OCI-LY7 (cell line): ENCODE measurements around the gene ENOX1. TPM values are rescaled to one million over a fixed set of nuclear protein-coding genes. Genes with fewer than 3 reads are reported as not detected.

ENCODE experiments used
- BruUV-seq: library from RNA; stranded (reverse); fragments of 400-500 nt; replicated peaks from 2 replicates; lab custom pipeline; 2021; lab: Mats Ljungman, UMichigan
- CTCF ChIA-PET: fragments of 300-600 bp; sonication (Branson Sonifier 250); formaldehyde crosslinking; loops from one replicate; lab custom pipeline; 2022; ENCODE audit warnings: antibody characterized with exemption; ENCODE audit not compliant: unreplicated experiment; lab: Charles Lee
- POLR2A ChIA-PET: fragments of 300-600 bp; sonication (Branson Sonifier 250); formaldehyde crosslinking; loops from one replicate; lab custom pipeline; 2022; ENCODE audit warnings: antibody characterized with exemption; lab: Charles Lee
- DNase-seq: peaks from one replicate; pipeline ENCODE4 v3.0.0-alpha.2; 2015; ENCODE audit warnings: low spot score
- H2AFZ ChIP-seq: fragments of 200-600 bp; sonication (generic), shearing (Covaris generic); 2 replicates; pipeline ENCODE4 v1.6.1; 2014; ENCODE audit warnings: mild to moderate bottlenecking, antibody characterized with exemption, low read length, moderate library complexity
- H3K27ac ChIP-seq: fragments of 200-600 bp; sonication (generic); 2 replicates; pipeline ENCODE4 v1.5.1; 2014; ENCODE audit warnings: mixed run types, low read depth, mild to moderate bottlenecking, moderate library complexity, low read length, inconsistent platforms; ENCODE audit not compliant: poor library complexity, severe bottlenecking
- H3K36me3 ChIP-seq: fragments of 200-600 bp; sonication (generic); 2 replicates; pipeline ENCODE4 v1.6.1; 2014; ENCODE audit warnings: mild to moderate bottlenecking, antibody characterized with exemption, low read length, moderate library complexity, mixed read lengths; ENCODE audit not compliant: insufficient read depth
- H3K4me1 ChIP-seq: fragments of 200-600 bp; sonication (generic); 2 replicates; pipeline ENCODE4 v1.5.1; 2014; ENCODE audit warnings: mild to moderate bottlenecking, low read length; ENCODE audit not compliant: insufficient read depth, poor library complexity, severe bottlenecking
- H3K4me2 ChIP-seq: fragments of 200-600 bp; sonication (generic); 2 replicates; pipeline ENCODE4 v1.6.1; 2014; ENCODE audit warnings: mild to moderate bottlenecking, low read length
- H3K4me3 ChIP-seq: fragments of 200-600 bp; sonication (generic); 2 replicates; pipeline ENCODE4 v1.5.1; 2014; ENCODE audit warnings: mild to moderate bottlenecking, low read depth, low read length; ENCODE audit not compliant: poor library complexity, severe bottlenecking
- H3K79me2 ChIP-seq: fragments of 200-600 bp; sonication (generic); 2 replicates; pipeline ENCODE4 v1.6.1; 2016; ENCODE audit warnings: low read depth, mild to moderate bottlenecking, low read length, moderate library complexity, mixed read lengths; ENCODE audit not compliant: insufficient read depth
- H3K9me2 ChIP-seq: fragments of 200-600 bp; sonication (generic); 2 replicates; pipeline ENCODE4 v1.6.1; 2016; ENCODE audit warnings: mild to moderate bottlenecking, low read length, mixed read lengths; ENCODE audit not compliant: insufficient read depth
- H3K9me3 ChIP-seq: fragments of 200-600 bp; sonication (generic); 2 replicates; pipeline ENCODE4 v1.6.1; 2014; ENCODE audit warnings: mild to moderate bottlenecking, mixed run types, low read length, mixed read lengths
- H4K20me1 ChIP-seq: fragments of 200-600 bp; sonication (generic); 2 replicates; pipeline ENCODE4 v1.6.1; 2014; ENCODE audit warnings: mild to moderate bottlenecking, antibody characterized with exemption, low read length, moderate library complexity, mixed read lengths; ENCODE audit not compliant: insufficient read depth
- EZH2phosphoT487 ChIP-seq: fragments of 200-600 bp; sonication (generic); IDR thresholded peaks from 2 replicates; pipeline ENCODE4 v1.6.1; 2018; ENCODE audit warnings: low read depth, borderline replicate concordance, mild to moderate bottlenecking, mixed run types, antibody characterized with exemption, low read length, moderate library complexity, mixed read lengths
- intact Hi-C: fragments of 100-400 bp; cut with micrococcal nuclease; formaldehyde crosslinking; loops from one replicate; pipeline ENCODE4 v1.10.0; 2022; ENCODE audit not compliant: unreplicated experiment
- total RNA-seq, 2 experiments: library from RNA; depleted of rRNA in 1 of 2; stranded (reverse); fragments of >200 nt in 1 of 2; shearing (Covaris generic) in 1 of 2; gene quantifications; 2 replicates each; pipeline ENCODE4 v1.2.3, GENCODE V29; 2014 to 2022
- TF ChIP-seq, protein P1 (sequence below): fragments of 200-600 bp; sonication (generic); conservative IDR thresholded peaks from 2 replicates; pipeline ENCODE4 v1.5.1; 2014; ENCODE audit warnings: mild to moderate bottlenecking, antibody characterized with exemption, low read length, moderate library complexity, mixed read lengths

Gene ENOX1
- total RNA-seq, 2 experiments from 2014 or later, result 0.03 TPM; not detected in 1

DNA sequence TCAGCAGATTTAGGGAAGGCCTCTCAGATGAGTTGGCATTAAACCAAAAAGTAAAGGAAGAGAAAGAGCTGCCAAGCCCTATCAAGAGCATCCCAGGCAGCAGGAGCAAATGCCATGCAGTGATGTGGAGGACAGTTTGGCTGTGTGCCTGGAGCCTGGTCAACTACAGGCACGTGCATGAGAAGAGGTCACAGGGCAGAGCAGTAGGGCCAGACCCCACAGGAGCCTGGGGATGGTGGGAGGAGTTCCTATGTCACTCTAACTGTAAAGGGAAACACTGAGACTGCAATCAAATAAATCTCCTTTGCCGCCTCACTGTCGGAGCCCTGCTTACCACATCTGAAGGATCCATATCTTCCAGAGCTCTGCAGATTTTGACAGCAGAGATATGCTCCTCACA lies 240.5 kb downstream of the ENOX1 start:
- Histone ChIP-seq H4K20me1 (no peaks in the 10 kb centered on the region), H3K27ac (no peak overlapping the region), H3K9me2 (no peaks in the 10 kb centered on the region), H2AFZ (no peak overlapping the region), H3K79me2 (no peaks in the 10 kb centered on the region), H3K4me2 (no peak overlapping the region), H3K36me3 (no peaks in the 10 kb centered on the region), H3K4me3 (no peak overlapping the region), H3K4me1 (no peaks in the 10 kb centered on the region), H3K9me3 (no peaks in the 10 kb centered on the region)
- intact Hi-C loops, result no loop called here
- CTCF ChIA-PET, result no interaction called here
- no peak for DNase-seq
- TF ChIP-seq EZH2phosphoT487, result no peak
- BruUV-seq, result no TSS peak
- POLR2A ChIA-PET, result no interaction called here

DNA sequence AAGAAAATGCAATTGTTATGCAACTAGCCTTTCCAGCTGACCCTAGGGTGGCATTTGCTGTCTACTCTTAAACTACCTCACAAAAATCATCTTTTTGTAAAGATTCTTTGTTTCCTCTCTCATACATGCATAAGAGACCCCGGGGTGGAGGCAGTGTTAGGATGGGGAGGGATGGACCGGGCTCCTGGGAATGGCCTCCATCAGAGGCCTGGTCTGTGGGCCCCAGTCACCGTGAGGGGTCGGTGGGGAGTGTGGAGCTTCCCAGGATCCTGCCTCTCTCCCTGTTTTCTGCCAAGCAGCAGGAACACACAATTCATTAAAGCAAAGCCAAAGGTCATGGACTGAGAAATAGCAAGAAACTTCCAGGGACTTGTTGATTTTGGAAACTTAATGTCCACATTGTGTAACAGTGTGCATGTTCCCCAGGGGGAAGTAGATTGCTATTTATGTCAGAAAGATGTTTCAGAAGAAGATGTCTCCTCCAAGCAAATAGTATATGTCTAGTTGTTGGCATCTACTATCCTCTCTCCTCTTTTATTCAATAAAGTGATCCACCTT lies 241.4 kb downstream of the ENOX1 start:
- no peaks in the 10 kb centered on the region for H4K20me1 ChIP-seq
- no peaks in the 10 kb centered on the region for H3K9me3 ChIP-seq
- ChIA-PET POLR2A (no interaction called here), CTCF (no interaction called here)
- H3K79me2 ChIP-seq, result no peaks in the 10 kb centered on the region
- no peak overlapping the region for H3K27ac ChIP-seq
- TF ChIP-seq, protein P1, sequence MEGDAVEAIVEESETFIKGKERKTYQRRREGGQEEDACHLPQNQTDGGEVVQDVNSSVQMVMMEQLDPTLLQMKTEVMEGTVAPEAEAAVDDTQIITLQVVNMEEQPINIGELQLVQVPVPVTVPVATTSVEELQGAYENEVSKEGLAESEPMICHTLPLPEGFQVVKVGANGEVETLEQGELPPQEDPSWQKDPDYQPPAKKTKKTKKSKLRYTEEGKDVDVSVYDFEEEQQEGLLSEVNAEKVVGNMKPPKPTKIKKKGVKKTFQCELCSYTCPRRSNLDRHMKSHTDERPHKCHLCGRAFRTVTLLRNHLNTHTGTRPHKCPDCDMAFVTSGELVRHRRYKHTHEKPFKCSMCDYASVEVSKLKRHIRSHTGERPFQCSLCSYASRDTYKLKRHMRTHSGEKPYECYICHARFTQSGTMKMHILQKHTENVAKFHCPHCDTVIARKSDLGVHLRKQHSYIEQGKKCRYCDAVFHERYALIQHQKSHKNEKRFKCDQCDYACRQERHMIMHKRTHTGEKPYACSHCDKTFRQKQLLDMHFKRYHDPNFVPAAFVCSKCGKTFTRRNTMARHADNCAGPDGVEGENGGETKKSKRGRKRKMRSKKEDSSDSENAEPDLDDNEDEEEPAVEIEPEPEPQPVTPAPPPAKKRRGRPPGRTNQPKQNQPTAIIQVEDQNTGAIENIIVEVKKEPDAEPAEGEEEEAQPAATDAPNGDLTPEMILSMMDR, result no peak
- TF ChIP-seq EZH2phosphoT487, result no peak
- no peaks in the 10 kb centered on the region for H3K36me3 ChIP-seq
- H3K9me2 ChIP-seq, result no peaks in the 10 kb centered on the region
- intact Hi-C loops, result no loop called here
- H3K4me1 ChIP-seq, result no peaks in the 10 kb centered on the region
- H3K4me2 ChIP-seq, result no peak overlapping the region
- DNase-seq, result no peak
- BruUV-seq, result no TSS peak
- no peak overlapping the region for H3K4me3 ChIP-seq
- H2AFZ ChIP-seq, result no peak overlapping the region

GRCh38 chr13:43544631-43545030 lies 242.1 kb downstream of the ENOX1 start:
- Histone ChIP-seq H3K27ac (no peak overlapping the region), H2AFZ (no peak overlapping the region), H4K20me1 (no peaks in the 10 kb centered on the region), H3K9me2 (no peaks in the 10 kb centered on the region), H3K4me3 (no peak overlapping the region), H3K9me3 (no peaks in the 10 kb centered on the region), H3K4me1 (no peaks in the 10 kb centered on the region), H3K79me2 (no peaks in the 10 kb centered on the region), H3K4me2 (no peak overlapping the region), H3K36me3 (no peaks in the 10 kb centered on the region)
- ChIA-PET CTCF (no interaction called here), POLR2A (no interaction called here)
- DNase-seq, result no peak
- BruUV-seq, result no TSS peak
- TF ChIP-seq, protein P1, result no peak
- no peak for TF ChIP-seq EZH2phosphoT487
- intact Hi-C loops, result no loop called here
